IMR-90 (cell line): ENCODE results near the gene TCOF1. TPM values are rescaled to one million over a fixed set of nuclear protein-coding genes. Genes with fewer than 3 reads are reported as not detected.
A peak's percentile ranks its signal among the peaks of the same experiment; 100 is the strongest.

Source experiments
- ATAC-seq: fragments of 200-7000 bp; cut with Tn5 transposase; 2 replicates; pipeline ENCODE4 v1.9.1; 2020; ENCODE audit warnings: low read depth, mild to moderate bottlenecking, moderate library complexity
- BruUV-seq: library from RNA; stranded (reverse); fragments of 400-500 nt; replicated peaks from 2 replicates; lab custom pipeline; 2021; lab: Mats Ljungman, UMichigan
- CTCF ChIA-PET: fragments of 300-600 bp; formaldehyde crosslinking; extraction: SDS; loops from one replicate; lab custom pipeline; 2021; ENCODE audit warnings: antibody characterized with exemption; lab: Yijun Ruan, JAX
- POLR2A ChIA-PET: fragments of 300-600 bp; sonication (Branson Sonifier 250); formaldehyde crosslinking; loops from one replicate; lab custom pipeline; 2022; ENCODE audit warnings: antibody characterized with exemption; ENCODE audit not compliant: unreplicated experiment; lab: Charles Lee
- DNase-seq: peaks from one replicate; pipeline ENCODE4 v3.0.0; 2013
- H2AFZ ChIP-seq: replicated peaks from 2 replicates; pipeline ENCODE3; 2013; ENCODE audit warnings: low read length, mild to moderate bottlenecking; ENCODE audit not compliant: poor library complexity
- H2AK5ac ChIP-seq: 2 replicates; pipeline ENCODE4 v1.6.1; 2013; ENCODE audit warnings: low read depth, low read length, inconsistent platforms
- H2AK9ac ChIP-seq: replicated peaks from 2 replicates; pipeline ENCODE3; 2013; ENCODE audit warnings: mild to moderate bottlenecking, low read depth, low read length, moderate library complexity; ENCODE audit not compliant: poor library complexity
- H2BK120ac ChIP-seq: 2 replicates; pipeline ENCODE4 v1.6.1; 2013; ENCODE audit warnings: low read depth, low read length, inconsistent platforms
- H2BK15ac ChIP-seq: 3 replicates; pipeline ENCODE4 v1.6.1; 2013; ENCODE audit warnings: low read depth, low read length, inconsistent platforms
- H2BK20ac ChIP-seq: 2 replicates; pipeline ENCODE4 v1.6.1; 2013; ENCODE audit warnings: low read depth, mild to moderate bottlenecking, inconsistent platforms, low read length, moderate library complexity
- H2BK5ac ChIP-seq: 2 replicates; pipeline ENCODE4 v1.6.1; 2013; ENCODE audit warnings: mild to moderate bottlenecking, low read depth, low read length, inconsistent platforms; ENCODE audit not compliant: poor library complexity, severe bottlenecking
- H3K14ac ChIP-seq: replicated peaks from 2 replicates; pipeline ENCODE4 v1.6.1; 2013; ENCODE audit warnings: low read depth, low read length, inconsistent platforms
- H3K18ac ChIP-seq: 2 replicates; pipeline ENCODE4 v1.6.1; 2013; ENCODE audit warnings: low read depth, low read length, control low read depth
- H3K23ac ChIP-seq: 2 replicates; pipeline ENCODE4 v1.6.1; 2013; ENCODE audit warnings: low read depth, low read length, inconsistent platforms
- H3K27ac ChIP-seq: 2 replicates; pipeline ENCODE4 v1.5.1; 2013; ENCODE audit warnings: mild to moderate bottlenecking, control low read depth, low read length; ENCODE audit not compliant: insufficient read depth
- H3K27me3 ChIP-seq: 2 replicates; pipeline ENCODE4 v1.6.1; 2013; ENCODE audit warnings: low read length; ENCODE audit not compliant: control insufficient read depth, insufficient read depth
- H3K36me3 ChIP-seq: 2 replicates; pipeline ENCODE4 v1.6.1; 2013; ENCODE audit warnings: low read length, mixed read lengths; ENCODE audit not compliant: control insufficient read depth, insufficient read depth
- H3K4ac ChIP-seq: 2 replicates; pipeline ENCODE4 v1.6.1; 2013; ENCODE audit warnings: low read depth, low read length, inconsistent platforms
- H3K4me1 ChIP-seq: 2 replicates; pipeline ENCODE4 v1.6.1; 2013; ENCODE audit warnings: low read length, mixed read lengths; ENCODE audit not compliant: control insufficient read depth, insufficient read depth
- H3K4me2 ChIP-seq: 2 replicates; pipeline ENCODE4 v1.6.1; 2013; ENCODE audit warnings: low read depth, mild to moderate bottlenecking, control low read depth, low read length, moderate library complexity
- H3K4me3 ChIP-seq: 2 replicates; pipeline ENCODE4 v1.5.1; 2013; ENCODE audit warnings: low read depth, mild to moderate bottlenecking, control low read depth, low read length, moderate library complexity; ENCODE audit not compliant: insufficient read depth
- H3K56ac ChIP-seq: 2 replicates; pipeline ENCODE4 v1.6.1; 2013; ENCODE audit warnings: low read length, inconsistent platforms; ENCODE audit not compliant: insufficient read depth; ENCODE audit errors: extremely low read depth
- H3K79me1 ChIP-seq, 2 experiments: 2 replicates each; pipeline ENCODE4 v1.6.1; 2013; ENCODE audit warnings: low read length in 2 of 2, inconsistent platforms in 1 of 2, low read depth in 1 of 2
- H3K9ac ChIP-seq: 2 replicates; pipeline ENCODE4 v1.6.1; 2013; ENCODE audit warnings: low read depth, low read length, control low read depth
- H3K9me1 ChIP-seq: 2 replicates; pipeline ENCODE4 v1.6.1; 2013; ENCODE audit warnings: low read length, inconsistent platforms; ENCODE audit not compliant: insufficient read depth
- H3K9me3 ChIP-seq: 2 replicates; pipeline ENCODE4 v1.6.1; 2013; ENCODE audit warnings: low read length; ENCODE audit not compliant: control insufficient read depth, insufficient read depth
- H4K20me1 ChIP-seq: 2 replicates; pipeline ENCODE4 v1.6.1; 2013; ENCODE audit warnings: low read length, inconsistent platforms; ENCODE audit not compliant: insufficient read depth
- H4K5ac ChIP-seq: 2 replicates; pipeline ENCODE4 v1.6.1; 2013; ENCODE audit warnings: mild to moderate bottlenecking, low read depth, low read length, control low read depth
- H4K8ac ChIP-seq, 2 experiments: 2 replicates each; pipeline ENCODE4 v1.6.1; 2013; ENCODE audit warnings: low read depth in 2 of 2, low read length in 2 of 2, control low read depth in 1 of 2, inconsistent platforms in 1 of 2
- H4K91ac ChIP-seq: 2 replicates; pipeline ENCODE4 v1.6.1; 2013; ENCODE audit warnings: low read depth, low read length, inconsistent platforms; ENCODE audit not compliant: insufficient read depth
- CEBPB ChIP-seq: IDR thresholded peaks from 2 replicates; pipeline ENCODE4 v1.6.1; 2012; ENCODE audit warnings: low read depth, low read length, improper control_type of control experiment
- RCOR1 ChIP-seq: IDR thresholded peaks from 2 replicates; pipeline ENCODE4 v1.6.1; 2012; ENCODE audit warnings: mild to moderate bottlenecking, low read length, improper control_type of control experiment; ENCODE audit not compliant: insufficient replicate concordance
- WGBS, 2 experiments: methylation state at CpG; one replicate each; pipeline versions ENCODE4 v1.1.5 to v1.1.7; 2013; ENCODE audit warnings: missing lambda C conversion rate in 2 of 2; ENCODE audit not compliant: insufficient read length in 1 of 2; ENCODE audit errors: extremely low coverage in 2 of 2; 5-methylcytosine and 5-hydroxymethylcytosine counted together
- dilution Hi-C: fragments of 300-500 bp; cut with HindIII; formaldehyde crosslinking; loops from one replicate; pipeline ENCODE4 v1.14.3; 2018; ENCODE audit warnings: low sequenced_read_pairs; ENCODE audit not compliant: unreplicated experiment
- in situ Hi-C: fragments of 300-500 bp; cut with MboI; formaldehyde crosslinking; loops from 3 replicates; pipeline ENCODE4 v1.14.3; 2019; ENCODE audit warnings: low sequenced_read_pairs, inconsistent platforms, mixed read lengths
- intact Hi-C: fragments of 100-400 bp; cut with micrococcal nuclease; formaldehyde crosslinking; loops from 2 replicates; pipeline ENCODE4 v1.10.0; 2022
- polyA plus RNA-seq, 3 experiments: library from polyadenylated mRNA; depleted of rRNA; stranded (reverse); fragments of >200 nt; gene quantifications; 2 replicates each; pipeline ENCODE4 v1.2.3, GENCODE V29; 2012; ENCODE audit warnings: low replicate concordance in 1 of 3
- total RNA-seq: library from RNA; depleted of rRNA; stranded (reverse); fragments of >200 nt; gene quantifications from 2 replicates; pipeline ENCODE4 v1.2.3, GENCODE V29; 2012

TCOF1 gene
- total and polyA plus RNA-seq, 2 of the 4 experiments (the other 2 are of a cell fraction), result 18.2 to 19.7 TPM

- H3K79me1 ChIP-seq, result no peaks in the 10 kb centered on the region; a peak in 1 of 4 replicates
- intact Hi-C loops (no loop called here), in situ Hi-C loops (no loop called here), dilution Hi-C loops (no loop called here)
- H2BK15ac ChIP-seq, result no peak overlapping the region
- WGBS, 2 experiments, result no CpG with 5 or more reads among the region's 3 CpGs
- H3K27me3 ChIP-seq, result no peaks in the 10 kb centered on the region
- TF ChIP-seq CEBPB (peak; percentile 6; the same call in 1 of the 2 replicates), RCOR1 (no peak)
- H3K14ac ChIP-seq, result no peak overlapping the region
- ATAC-seq (no peak), DNase-seq (no peak)
- no peak overlapping the region for H3K18ac ChIP-seq
- H2BK120ac ChIP-seq, result no peak overlapping the region
- H4K91ac ChIP-seq, result no peak overlapping the region
- H3K9me3 ChIP-seq, result no peaks in the 10 kb centered on the region
- peaks cover 56% of the 10 kb centered on the region for H3K36me3 ChIP-seq
- no peak overlapping the region for H3K56ac ChIP-seq
- CTCF ChIA-PET, result no interaction called here
- no peak overlapping the region for H4K5ac ChIP-seq
- H4K20me1 ChIP-seq, result no peaks in the 10 kb centered on the region
- no peak overlapping the region for H3K9ac ChIP-seq
- H3K27ac ChIP-seq, result no peak overlapping the region
- H4K8ac ChIP-seq, result no peak overlapping the region
- no peak overlapping the region for H3K4me3 ChIP-seq
- H3K4ac ChIP-seq, result no peak overlapping the region
- no TSS peak for BruUV-seq
- H2AK5ac ChIP-seq, result no peak overlapping the region
- H2AFZ ChIP-seq, result peak overlapping the region; percentile 7
- no peak overlapping the region for H2AK9ac ChIP-seq
- H3K4me2 ChIP-seq, result no peak overlapping the region
- no peak overlapping the region for H3K23ac ChIP-seq
- POLR2A ChIA-PET, result no interaction called here
- no peak overlapping the region for H2BK20ac ChIP-seq
- peaks cover 5% of the 10 kb centered on the region for H3K4me1 ChIP-seq
- H3K9me1 ChIP-seq, result peaks cover 12% of the 10 kb centered on the region
- no peak overlapping the region for H2BK5ac ChIP-seq
Measured at GRCh38 chr5:150393096-150393645, 35.7 kb downstream of the TCOF1 start.
